RWPE2 (cell line): ENCODE results near the gene SH3RF1.

Source experiments
- ATAC-seq: fragments of 200-7000 bp; cut with Tn5 transposase; 3 replicates; pipeline ENCODE4 v1.9.1; 2021; ENCODE audit warnings: low read depth
- DNase-seq: peaks from one replicate; pipeline ENCODE4 v3.0.0-alpha.2; 2020; ENCODE audit warnings: low spot score
- H3K27ac ChIP-seq: fragments of 450-650 bp; 2 replicates; pipeline ENCODE4 v1.5.1; 2017; ENCODE audit warnings: mild to moderate bottlenecking; ENCODE audit not compliant: poor library complexity, severe bottlenecking
- H3K27me3 ChIP-seq: fragments of 250-450 bp; sonication (Bioruptor Pico); 2 replicates; pipeline ENCODE4 v1.5.1; 2021; ENCODE audit warnings: mild to moderate bottlenecking, moderate library complexity; ENCODE audit not compliant: insufficient read depth, poor library complexity, severe bottlenecking
- H3K36me3 ChIP-seq: fragments of 250-450 bp; sonication (Bioruptor Pico); 2 replicates; pipeline ENCODE4 v1.5.1; 2020; ENCODE audit warnings: low read depth, mild to moderate bottlenecking, moderate library complexity
- H3K4me1 ChIP-seq: fragments of 250-450 bp; sonication (Bioruptor Pico); 2 replicates; pipeline ENCODE4 v1.5.1; 2021; ENCODE audit warnings: mild to moderate bottlenecking, moderate library complexity; ENCODE audit not compliant: insufficient read depth, poor library complexity, severe bottlenecking
- H3K4me3 ChIP-seq: fragments of 250-450 bp; sonication (Bioruptor Pico); 2 replicates; pipeline ENCODE4 v1.5.1; 2021; ENCODE audit warnings: mild to moderate bottlenecking, moderate library complexity; ENCODE audit not compliant: severe bottlenecking
- H3K9me3 ChIP-seq: fragments of 250-450 bp; sonication (Bioruptor Pico); 2 replicates; pipeline ENCODE4 v1.5.1; 2021; ENCODE audit warnings: mild to moderate bottlenecking, moderate library complexity; ENCODE audit not compliant: severe bottlenecking
- CTCF ChIP-seq: fragments of 450-650 bp; IDR thresholded peaks from one replicate; pipeline ENCODE4 v1.5.1; 2017; ENCODE audit warnings: mild to moderate bottlenecking, moderate library complexity; ENCODE audit not compliant: poor library complexity, severe bottlenecking

SH3RF1 gene

GRCh38 chr4:169256856-169257761 lies 13.6 kb downstream of the SH3RF1 start:
- TF ChIP-seq CTCF, result no peak
- H3K27me3 ChIP-seq, result no peaks in the 10 kb centered on the region
- DNase-seq, result no peak
- peak overlapping the region; percentile 87 for H3K27ac ChIP-seq
- no peak for ATAC-seq
- H3K36me3 ChIP-seq, result peaks cover 3% of the 10 kb centered on the region
- H3K4me3 ChIP-seq, result no peak overlapping the region
- H3K4me1 ChIP-seq, result peaks cover 58% of the 10 kb centered on the region
- H3K9me3 ChIP-seq, result no peaks in the 10 kb centered on the region

DNA sequence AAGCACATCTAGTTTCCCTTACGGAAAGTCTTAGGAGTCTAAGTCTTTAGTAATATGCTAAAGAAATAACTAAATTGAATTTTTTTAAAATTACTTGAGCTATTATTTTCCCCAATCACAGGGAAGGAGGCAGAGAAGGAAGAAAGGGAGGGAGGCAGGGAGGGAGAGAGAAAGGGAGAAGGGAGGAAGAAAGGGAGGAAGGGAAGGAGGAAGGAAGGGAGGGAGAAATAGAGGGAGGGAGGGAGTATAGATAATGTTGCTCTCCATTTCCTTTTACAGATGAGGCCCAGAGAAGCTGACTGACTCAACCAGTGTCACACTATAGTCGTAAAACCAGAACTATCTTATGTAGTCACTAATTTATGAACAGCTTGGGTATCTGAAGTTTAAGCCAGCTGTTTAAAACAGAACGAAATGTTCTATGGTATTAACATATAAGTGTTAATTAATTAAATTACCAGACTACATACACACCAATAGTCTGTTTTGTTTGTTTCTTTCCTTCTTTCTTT lies 14.6 kb downstream of the SH3RF1 start:
- Histone ChIP-seq H3K27ac (peak overlapping the region; percentile 87), H3K9me3 (no peaks in the 10 kb centered on the region), H3K36me3 (no peaks in the 10 kb centered on the region; the same call in 1 of the 2 replicates), H3K4me3 (no peak overlapping the region), H3K4me1 (peaks cover 67% of the 10 kb centered on the region), H3K27me3 (no peaks in the 10 kb centered on the region)
- no peak for DNase-seq
- no peak for ATAC-seq
- no peak for TF ChIP-seq CTCF

- H3K36me3 ChIP-seq, result no peaks in the 10 kb centered on the region; the same call in 1 of the 2 replicates
- TF ChIP-seq CTCF, result no peak
- no peaks in the 10 kb centered on the region for H3K27me3 ChIP-seq
- ATAC-seq, result peak; percentile 43
- no peak for DNase-seq
- no peaks in the 10 kb centered on the region for H3K9me3 ChIP-seq
- peak overlapping the region; percentile 87 for H3K27ac ChIP-seq
- peaks cover 82% of the 10 kb centered on the region for H3K4me1 ChIP-seq
- H3K4me3 ChIP-seq, result no peak overlapping the region
These were observed 16.2 kb downstream of the SH3RF1 start for GRCh38 chr4:169254546-169254983.

DNA sequence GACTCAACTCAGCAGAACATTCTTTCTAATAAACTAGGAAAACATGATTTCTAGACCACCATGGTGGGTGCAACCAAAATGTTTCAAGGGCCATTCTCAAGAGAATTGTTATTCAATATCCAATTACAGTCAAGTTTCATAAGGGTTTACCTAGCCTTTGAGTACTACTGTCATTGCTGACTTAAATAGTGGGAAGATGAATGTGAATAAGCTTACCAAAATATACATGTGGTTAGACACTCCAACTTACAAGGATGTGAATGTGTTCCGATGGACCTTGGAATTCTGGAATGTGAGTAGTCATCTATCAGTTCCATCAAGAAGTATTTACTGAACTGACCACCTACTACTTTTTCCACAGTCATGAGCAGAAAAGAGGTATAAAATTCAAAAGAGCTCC lies 16.9 kb downstream of the SH3RF1 start:
- no peak for TF ChIP-seq CTCF
- no peaks in the 10 kb centered on the region; the same call in 1 of the 2 replicates for H3K36me3 ChIP-seq
- peak overlapping the region; percentile 87 for H3K27ac ChIP-seq
- no peaks in the 10 kb centered on the region for H3K27me3 ChIP-seq
- DNase-seq (no peak), ATAC-seq (peak; percentile 55)
- H3K9me3 ChIP-seq, result no peaks in the 10 kb centered on the region
- H3K4me1 ChIP-seq, result peaks cover 84% of the 10 kb centered on the region
- no peak overlapping the region for H3K4me3 ChIP-seq
